AG04449 (cell line): ENCODE measurements around the gene ANKRD18B.
"Not testable (repeated sequence)": the region's sequence is repeated elsewhere in the genome, so short reads cannot be mapped to it uniquely, and the experiment has no call there.

ENCODE experiments used
- CTCF ChIA-PET: fragments of 350-600 bp; formaldehyde crosslinking; extraction: SDS; loops from one replicate; lab custom pipeline; 2021; ENCODE audit warnings: antibody characterized with exemption; lab: Yijun Ruan, JAX
- POLR2A ChIA-PET: fragments of 400-600, 350-600 bp; formaldehyde crosslinking; extraction: SDS; loops from one replicate; lab custom pipeline; 2020; ENCODE audit warnings: antibody characterized with exemption, inconsistent platforms; lab: Yijun Ruan, JAX
- DNase-seq: peaks from one replicate; pipeline ENCODE4 v3.0.0-alpha.2; 2010; ENCODE audit warnings: low read depth, low spot score
- H3K4me3 ChIP-seq: 2 replicates; pipeline ENCODE4 v1.5.1; 2011; ENCODE audit warnings: low read depth, mild to moderate bottlenecking, control low read depth, low read length
- CTCF ChIP-seq: IDR thresholded peaks from one replicate; pipeline ENCODE4 v1.5.1; 2011; ENCODE audit warnings: mild to moderate bottlenecking, moderate library complexity, low read length, control low read depth, inconsistent platforms; ENCODE audit not compliant: insufficient read depth; ENCODE audit errors: missing control alignments

ANKRD18B gene

GRCh38 chr9:33517373-33517772, 6.7 kb upstream of the ANKRD18B start:
- no peak for DNase-seq
- ChIA-PET CTCF (interaction anchor here (0.6 to 2.0 kb wide), 12 partner anchors 8 to 228 kb away, joined by 3 to 14 read pairs (median 4); partner anchors contain the start of genes NFX1 and NOL6), POLR2A (no interaction called here)
- peak; percentile 23 for TF ChIP-seq CTCF
- no peak overlapping the region for H3K4me3 ChIP-seq

GRCh38 chr9:33517934-33518577, 6.0 kb upstream of the ANKRD18B start:
- CTCF ChIA-PET = interaction anchor here (0.7 to 2.0 kb wide), 11 partner anchors 9 to 228 kb away, joined by 3 to 14 read pairs (median 5); partner anchors contain the start of genes NFX1 and NOL6
- POLR2A ChIA-PET, DNase-seq, H3K4me3 ChIP-seq: not testable (repeated sequence)

GRCh38 chr9:33521861-33522260, 2.2 kb upstream of the ANKRD18B start:
- POLR2A ChIA-PET, CTCF ChIA-PET: not testable (repeated sequence)

GRCh38 chr9:33524306-33524947, 376 bp downstream of the ANKRD18B start:
- H3K4me3 ChIP-seq = peak overlapping the region; percentile 64
- no peak for DNase-seq
- ChIA-PET CTCF (interaction anchor here (0.9 to 1.9 kb wide), 6 partner anchors 20 to 197 kb away, joined by 3 to 9 read pairs (median 4); no protein-coding TSS in a partner anchor), POLR2A (interaction anchor here (0.7 to 2.0 kb wide), 2 partner anchors 51 to 446 kb away, joined by 3 to 10 read pairs; partner anchors contain the start of gene NOL6)
- TF ChIP-seq CTCF = no peak

More at GRCh38 chr9:33521861-33522260, 2.2 kb upstream of the ANKRD18B start:
- H3K4me3 ChIP-seq, DNase-seq: not testable (repeated sequence)

GRCh38 chr9:33528069-33528468, 4.0 kb downstream of the ANKRD18B start:
- H3K4me3 ChIP-seq, POLR2A ChIA-PET, DNase-seq: not testable (repeated sequence)
- CTCF ChIA-PET = interaction anchor here (1.7 kb wide), 1 partner anchor 194 kb away, joined by 4 read pairs; no protein-coding TSS in a partner anchor

- H3K4me3 ChIP-seq, CTCF ChIA-PET, DNase-seq, POLR2A ChIA-PET: not testable (repeated sequence)
Measured at GRCh38 chr9:33533958-33534357, 9.9 kb downstream of the ANKRD18B start.

GRCh38 chr9:33535541-33535940, 11.5 kb downstream of the ANKRD18B start:
- ChIA-PET CTCF (no interaction called here), POLR2A (no interaction called here)
- no peak for TF ChIP-seq CTCF
- no peak overlapping the region for H3K4me3 ChIP-seq
- no peak for DNase-seq

GRCh38 chr9:33543463-33543862, 19.4 kb downstream of the ANKRD18B start:
- CTCF ChIA-PET, H3K4me3 ChIP-seq, DNase-seq, POLR2A ChIA-PET: not testable (repeated sequence)

GRCh38 chr9:33545715-33546114, 21.7 kb downstream of the ANKRD18B start:
- H3K4me3 ChIP-seq, DNase-seq, POLR2A ChIA-PET, CTCF ChIA-PET: not testable (repeated sequence)

GRCh38 chr9:33548816-33549215, 24.8 kb downstream of the ANKRD18B start:
- DNase-seq, POLR2A ChIA-PET, H3K4me3 ChIP-seq, CTCF ChIA-PET: not testable (repeated sequence)

GRCh38 chr9:33549418-33549817, 25.4 kb downstream of the ANKRD18B start:
- CTCF ChIA-PET, POLR2A ChIA-PET: not testable (repeated sequence)
- DNase-seq = peak; percentile 1

GRCh38 chr9:33551183-33551582, 27.1 kb downstream of the ANKRD18B start:
- H3K4me3 ChIP-seq, DNase-seq, POLR2A ChIA-PET, CTCF ChIA-PET: not testable (repeated sequence)

More at GRCh38 chr9:33549418-33549817, 25.4 kb downstream of the ANKRD18B start:
- H3K4me3 ChIP-seq = not testable (repeated sequence)

GRCh38 chr9:33552315-33552725, 28.3 kb downstream of the ANKRD18B start:
- POLR2A ChIA-PET, H3K4me3 ChIP-seq, CTCF ChIA-PET: not testable (repeated sequence)
- DNase-seq = peak; percentile 3
